K562 (cell line): ENCODE results near the gene SUCLG1. TPM values are rescaled to one million over a fixed set of nuclear protein-coding genes. Genes with fewer than 3 reads are reported as not detected.

Experiments
- ATAC-seq: fragments of 200-7000 bp; cut with Tn5 transposase; 3 replicates; pipeline ENCODE4 v1.9.1; 2020; ENCODE audit warnings: moderate library complexity
- BruUV-seq: library from RNA; stranded (reverse); fragments of 400-500 nt; replicated peaks from 2 replicates; lab custom pipeline; 2021; lab: Mats Ljungman, UMichigan
- CTCF ChIA-PET: fragments of 300-600 bp; formaldehyde crosslinking; extraction: SDS; loops from one replicate; lab custom pipeline; 2021; ENCODE audit warnings: low intra/inter-chr PET ratio; lab: Yijun Ruan, JAX
- POLR2A ChIA-PET: fragments of 300-600, 350-650 bp; sonication (Branson Sonifier 250); formaldehyde crosslinking; extraction: SDS; loops from one replicate; lab custom pipeline; 2021; ENCODE audit warnings: antibody characterized with exemption, inconsistent platforms; lab: Yijun Ruan, JAX
- DNase-seq, 4 experiments: peaks; one replicate each; pipeline versions ENCODE4 v3.0.0 to v3.0.0-alpha.2; 2011 to 2018; ENCODE audit warnings: low spot score in 3 of 4, mixed read lengths in 3 of 4; ENCODE audit errors: extremely low read depth in 1 of 4
- FAIRE-seq: peaks from 2 replicates; lab custom pipeline; 2011; peaks lifted over from hg19 to GRCh38; lab: Jason Lieb, UNC
- H2AFZ ChIP-seq: 2 replicates; pipeline ENCODE4 v1.6.0; 2011; ENCODE audit warnings: low read depth, low read length, control low read depth, inconsistent platforms
- H3K27ac ChIP-seq: fragments of 200-600 bp; 3 replicates; pipeline ENCODE4 v1.8.0; 2011; ENCODE audit warnings: low read depth, mild to moderate bottlenecking, control low read depth, inconsistent platforms, low read length, moderate library complexity, mixed read lengths; ENCODE audit errors: extremely low read depth
- H3K27me3 ChIP-seq, 2 experiments: fragments of 300-600 bp in 1 of 2; 2 replicates in 1 of 2; 3 replicates in 1 of 2; pipeline versions ENCODE4 v1.6.0 to v1.8.0; 2011; ENCODE audit warnings: inconsistent platforms in 2 of 2, low read length in 2 of 2, mild to moderate bottlenecking in 1 of 2, mixed read lengths in 1 of 2, moderate library complexity in 1 of 2; ENCODE audit not compliant: control insufficient read depth in 2 of 2, insufficient read depth in 2 of 2
- H3K36me3 ChIP-seq: fragments of 300-600 bp; 3 replicates; pipeline ENCODE4 v1.8.0; 2011; ENCODE audit warnings: mild to moderate bottlenecking, low read length, inconsistent platforms; ENCODE audit not compliant: control insufficient read depth, insufficient read depth
- H3K4me1 ChIP-seq, 2 experiments: fragments of 200-600 bp in 1 of 2; replicated peaks in 1 of 2; 2 replicates in 1 of 2; 3 replicates in 1 of 2; pipeline versions ENCODE4 v1.5.1 to v1.8.0; 2011; ENCODE audit warnings: inconsistent platforms in 2 of 2, low read length in 2 of 2, mild to moderate bottlenecking in 1 of 2, mixed read lengths in 1 of 2, moderate library complexity in 1 of 2; ENCODE audit not compliant: control insufficient read depth in 2 of 2, insufficient read depth in 2 of 2
- H3K4me2 ChIP-seq: 2 replicates; pipeline ENCODE4 v1.6.1; 2011; ENCODE audit warnings: low read length, control low read depth, inconsistent platforms, mixed read lengths; ENCODE audit not compliant: insufficient read depth
- H3K4me3 ChIP-seq: fragments of 200-600 bp; sonication (generic), shearing (Covaris generic); 2 replicates; pipeline ENCODE4 v1.5.1; 2016; ENCODE audit warnings: control low read depth, inconsistent platforms
- H3K79me2 ChIP-seq: fragments of 200-600 bp; 3 replicates; pipeline ENCODE4 v1.8.0; 2011; ENCODE audit warnings: low read length, inconsistent platforms; ENCODE audit not compliant: control insufficient read depth, insufficient read depth
- H3K9ac ChIP-seq, 2 experiments: 2 replicates each; pipeline versions ENCODE4 v1.6.0 to v1.6.1; 2011; ENCODE audit warnings: low read depth in 2 of 2, low read length in 2 of 2, control low read depth in 1 of 2, inconsistent platforms in 1 of 2, mild to moderate bottlenecking in 1 of 2, mixed read lengths in 1 of 2; ENCODE audit not compliant: insufficient read depth in 1 of 2
- H3K9me1 ChIP-seq: one replicate; pipeline ENCODE4 v1.6.0; 2011; ENCODE audit warnings: inconsistent platforms, mild to moderate bottlenecking, low read length, moderate library complexity; ENCODE audit not compliant: control insufficient read depth, insufficient read depth
- H3K9me3 ChIP-seq: replicated peaks from 2 replicates; pipeline ENCODE4 v1.5.1; 2011; ENCODE audit warnings: low read depth, low read length, inconsistent platforms; ENCODE audit not compliant: control insufficient read depth, insufficient read depth
- H4K20me1 ChIP-seq: replicated peaks from 2 replicates; pipeline ENCODE4 v1.6.1; 2011; ENCODE audit warnings: low read length, inconsistent platforms, mixed read lengths; ENCODE audit not compliant: control insufficient read depth, insufficient read depth
- CREM ChIP-seq: IDR thresholded peaks from 2 replicates; pipeline ENCODE4 v1.6.1; 2014; ENCODE audit warnings: antibody characterized with exemption, low read depth
- FOSL1 ChIP-seq: fragments of 200-800 bp; sonication (Bioruptor generic); conservative IDR thresholded peaks from 2 replicates; pipeline ENCODE4 v1.6.1; 2016; ENCODE audit warnings: missing genetic modification characterization, missing compliant biosample characterization
- FOXJ3 ChIP-seq: sonication (generic); formaldehyde crosslinking; IDR thresholded peaks from 2 replicates; pipeline ENCODE4 v1.4.0; 2020; ENCODE audit warnings: mild to moderate bottlenecking, missing genetic modification reagents
- FOXM1 ChIP-seq, 2 experiments: fragments of 450-650 bp in 1 of 2; sonication (generic) in 1 of 2; formaldehyde crosslinking in 1 of 2; IDR thresholded peaks; 2 replicates each; pipeline versions ENCODE4 v1.6.1 to v1.9.0; 2017 to 2022; ENCODE audit warnings: low read depth in 2 of 2, mild to moderate bottlenecking in 2 of 2, missing genetic modification reagents in 1 of 2, moderate library complexity in 1 of 2
- GABPA ChIP-seq: fragments of 200-800 bp; sonication (Bioruptor generic); conservative IDR thresholded peaks from 2 replicates; pipeline ENCODE4 v1.6.1; 2016; ENCODE audit warnings: low read depth, missing genetic modification characterization, missing compliant biosample characterization
- NEUROD1 ChIP-seq: fragments of 150-350 bp; IDR thresholded peaks from 2 replicates; pipeline ENCODE4 v1.6.1; 2014; ENCODE audit warnings: borderline replicate concordance, low read length, low read depth; ENCODE audit not compliant: partially characterized antibody
- NFXL1 ChIP-seq: fragments of 450-650 bp; formaldehyde crosslinking; IDR thresholded peaks from 2 replicates; pipeline ENCODE4 v1.4.0; 2021; ENCODE audit warnings: mild to moderate bottlenecking
- SMARCB1 ChIP-seq: IDR thresholded peaks from 2 replicates; pipeline ENCODE4 v1.6.1; 2011; ENCODE audit warnings: improper control_type of control experiment, low read depth; ENCODE audit not compliant: insufficient read length
- SRSF9 ChIP-seq: fragments of 200-400 bp; formaldehyde crosslinking; IDR thresholded peaks from 2 replicates; pipeline ENCODE4 v1.6.1; 2017; ENCODE audit warnings: low read depth, low read length, borderline replicate concordance
- THAP12 ChIP-seq: fragments of 250-450 bp; sonication (Bioruptor Pico); IDR thresholded peaks from 2 replicates; pipeline ENCODE4 v1.9.0; 2021; ENCODE audit warnings: mild to moderate bottlenecking, inconsistent platforms
- ZBTB43 ChIP-seq: sonication (generic); formaldehyde crosslinking; IDR thresholded peaks from 2 replicates; pipeline ENCODE4 v1.8.0; 2023; ENCODE audit warnings: mild to moderate bottlenecking, missing genetic modification reagents
- ZNF146 ChIP-seq: IDR thresholded peaks from one replicate; pipeline ENCODE4 v1.6.1; 2018; ENCODE audit warnings: missing compliant biosample characterization; ENCODE audit not compliant: unreplicated experiment
- ZNF232 ChIP-seq: sonication (generic); formaldehyde crosslinking; IDR thresholded peaks from 2 replicates; pipeline ENCODE4 v1.8.0; 2022; ENCODE audit warnings: mild to moderate bottlenecking, missing genetic modification reagents
- WGBS: fragments of 100-300 bp; shearing (Covaris generic); methylation state at CpG from one replicate; pipeline ENCODE4 v1.1.6; 2016; ENCODE audit warnings: low coverage, mixed read lengths; ENCODE audit not compliant: insufficient coverage; ENCODE audit errors: missing lambda C conversion rate; 5-methylcytosine and 5-hydroxymethylcytosine counted together
- in situ Hi-C: fragments of 300-500 bp; cut with MboI; formaldehyde crosslinking; loops from 4 replicates; pipeline ENCODE4 v1.15.0; 2018; ENCODE audit warnings: inconsistent platforms, mixed read lengths
- intact Hi-C: fragments of 100-400 bp; cut with micrococcal nuclease; formaldehyde crosslinking; loops from 2 replicates; pipeline ENCODE4 v1.14.2; 2022
- polyA plus RNA-seq, 8 experiments: library from polyadenylated mRNA; depleted of rRNA in 4 of 8; stranded (reverse) in 5 of 8; unstranded in 3 of 8; fragments of >200 nt; fragmentation: Nextera tagmentation in 2 of 8; fragmentation: Illumina TruSeq in 1 of 8; extraction: Ambion mirVana in 2 of 8; extraction: Trizol in 1 of 8; gene quantifications; 2 replicates each; pipeline versions ENCODE4 v1.2.1 to v1.2.3, GENCODE V29; 2011 to 2014; ENCODE audit warnings: inconsistent platforms in 1 of 8, missing spikeins in 1 of 8
- total RNA-seq, 7 experiments: library from RNA; depleted of rRNA in 6 of 7; stranded (reverse); fragments of >200 nt in 6 of 7; fragmentation: Illumina TruSeq in 2 of 7; extraction: Trizol in 2 of 7; gene quantifications; 2 replicates each; pipeline versions ENCODE4 v1.2.1 to v1.2.3, GENCODE V29; 2011 to 2021; ENCODE audit warnings: low replicate concordance in 1 of 7
- TF ChIP-seq, protein P1 (sequence below): sonication (generic); formaldehyde crosslinking; IDR thresholded peaks from 2 replicates; pipeline ENCODE4 v1.8.0; 2022; ENCODE audit warnings: missing genetic modification reagents, mild to moderate bottlenecking, moderate library complexity, borderline replicate concordance

Gene SUCLG1
- total and polyA plus RNA-seq, 9 of the 15 experiments (the other 6 are each of a cell fraction or from before 2014, with no cell fraction given), result 90.5 to 325 (median 115) TPM

DNA sequence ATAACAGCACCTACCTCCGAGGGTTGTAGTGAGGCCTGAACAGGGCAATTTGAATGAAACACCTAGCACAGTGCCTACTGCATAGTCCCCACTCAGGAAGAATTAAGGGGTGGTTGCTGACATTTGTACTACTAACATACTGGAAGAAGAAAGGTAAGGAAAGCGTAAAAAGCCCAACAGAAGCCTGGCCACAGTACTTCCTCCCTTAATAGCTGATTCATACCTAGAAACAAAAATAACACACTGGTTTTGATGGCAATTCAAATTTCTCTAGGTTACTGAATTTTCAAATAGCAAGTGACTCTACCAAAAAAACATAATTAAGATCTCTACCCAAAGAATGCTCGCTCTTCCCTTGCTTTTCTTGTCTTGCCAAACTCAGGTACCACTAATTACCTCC lies 16.2 kb downstream of the SUCLG1 start:
- peaks cover 13% of the 10 kb centered on the region for H3K79me2 ChIP-seq
- no peaks in the 10 kb centered on the region for H3K4me1 ChIP-seq
- no peak for FAIRE-seq
- H4K20me1 ChIP-seq, result peaks cover 3% of the 10 kb centered on the region; the same call in 1 of the 2 replicates
- peaks cover 86% of the 10 kb centered on the region for H3K36me3 ChIP-seq
- in situ Hi-C loops, result no loop called here
- ChIA-PET CTCF (no interaction called here), POLR2A (interaction anchor here (1.1 kb wide), 1 partner anchor 10 kb away, joined by 4 read pairs; no protein-coding TSS in a partner anchor)
- no peak overlapping the region for H3K9ac ChIP-seq
- no peaks in the 10 kb centered on the region for H3K27me3 ChIP-seq
- H3K4me3 ChIP-seq, result no peak overlapping the region
- 83% methylated on average over 3 of the region's 3 CpGs for WGBS
- ATAC-seq, result no peak
- intact Hi-C loops, result no loop called here
- BruUV-seq, result no TSS peak
- no peaks in the 10 kb centered on the region for H3K9me3 ChIP-seq
- H3K27ac ChIP-seq, result no peak overlapping the region
- H3K4me2 ChIP-seq, result no peak overlapping the region
- no peak overlapping the region for H2AFZ ChIP-seq
- peaks cover 2% of the 10 kb centered on the region for H3K9me1 ChIP-seq
- DNase-seq, result no peak
- TF ChIP-seq NFXL1 (CRISPR knock-in tag) (no peak), THAP12 (CRISPR knock-in tag) (no peak), GABPA (tag) (no peak), FOSL1 (tag) (no peak), SRSF9 (no peak), NEUROD1 (no peak), FOXM1 (IDR thresholded peaks at IDR 0.05; ENCODE audit: low read depth) (no peak), FOXM1 (CRISPR knock-in tag; IDR thresholded peaks at IDR 0.05; ENCODE audit: low read depth) (no peak), ZBTB43 (CRISPR knock-in tag) (no peak), CREM (no peak), FOXJ3 (no peak), SMARCB1 (no peak), ZNF232 (CRISPR knock-in tag) (no peak), ZNF146 (CRISPR knock-in tag) (no peak)
- TF ChIP-seq, protein P1, sequence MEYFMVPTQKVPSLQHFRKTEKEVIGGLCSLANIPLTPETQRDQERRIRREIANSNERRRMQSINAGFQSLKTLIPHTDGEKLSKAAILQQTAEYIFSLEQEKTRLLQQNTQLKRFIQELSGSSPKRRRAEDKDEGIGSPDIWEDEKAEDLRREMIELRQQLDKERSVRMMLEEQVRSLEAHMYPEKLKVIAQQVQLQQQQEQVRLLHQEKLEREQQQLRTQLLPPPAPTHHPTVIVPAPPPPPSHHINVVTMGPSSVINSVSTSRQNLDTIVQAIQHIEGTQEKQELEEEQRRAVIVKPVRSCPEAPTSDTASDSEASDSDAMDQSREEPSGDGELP (CRISPR knock-in tag), result no peak
